NCI-H460 (cell line): Measurements from ENCODE around the gene WNK2. TPM values are rescaled to one million over a fixed set of nuclear protein-coding genes. Genes with fewer than 3 reads are reported as not detected.

ENCODE experiments used
- DNase-seq: peaks from one replicate; pipeline ENCODE4 v3.0.0-alpha.2; 2016; ENCODE audit warnings: low read depth; ENCODE audit errors: extremely low read depth
- total RNA-seq: library from RNA; depleted of rRNA; stranded (reverse); fragments of >200 nt; shearing (Covaris generic); gene quantifications from 2 replicates; pipeline ENCODE4 v1.2.3, GENCODE V29; 2014

WNK2 gene
- total RNA-seq, 1 experiment from 2014 or later, result 4.5 TPM

GRCh38 chr9:93287593-93287992, 103.7 kb downstream of the WNK2 start:
- DNase-seq, result no peak

- DNase-seq, result no peak
These were observed 104.4 kb downstream of the WNK2 start for GRCh38 chr9:93288341-93288740.

- DNase-seq, result no peak
These were observed 105.2 kb downstream of the WNK2 start for GRCh38 chr9:93288891-93289883.

- DNase-seq, result no peak
These were observed 106.8 kb downstream of the WNK2 start for GRCh38 chr9:93290495-93291434.

GRCh38 chr9:93291536-93292287, 107.8 kb downstream of the WNK2 start:
- DNase-seq, result no peak

GRCh38 chr9:93292288-93292615, 108.3 kb downstream of the WNK2 start:
- DNase-seq, result no peak

GRCh38 chr9:93292664-93293328, 108.9 kb downstream of the WNK2 start:
- no peak for DNase-seq

GRCh38 chr9:93294011-93294410, 110.1 kb downstream of the WNK2 start:
- DNase-seq, result no peak

- DNase-seq, result no peak
These were observed 111.1 kb downstream of the WNK2 start for GRCh38 chr9:93295031-93295430.

GRCh38 chr9:93295456-93296076, 111.6 kb downstream of the WNK2 start:
- DNase-seq, result no peak

GRCh38 chr9:93296889-93297480, 113.0 kb downstream of the WNK2 start:
- DNase-seq, result no peak

- DNase-seq, result no peak
These were observed 113.9 kb downstream of the WNK2 start for GRCh38 chr9:93297659-93298497.

- DNase-seq, result no peak
These were observed 114.8 kb downstream of the WNK2 start for GRCh38 chr9:93298498-93299417.

- DNase-seq, result no peak
These were observed 115.7 kb downstream of the WNK2 start for GRCh38 chr9:93299418-93300174.

- DNase-seq, result no peak
These were observed 116.2 kb downstream of the WNK2 start for GRCh38 chr9:93300175-93300572.

- DNase-seq, result no peak
These were observed 116.7 kb downstream of the WNK2 start for GRCh38 chr9:93300585-93301081.
